COLO829 (cell line): Measurements from ENCODE around the gene CLCN2.

Experiments
- DNase-seq: peaks from one replicate; pipeline ENCODE4 v3.0.0; 2012; ENCODE audit warnings: low spot score

Gene CLCN2

GRCh38 chr3:184380627-184381260, 19.3 kb upstream of the CLCN2 start:
- DNase-seq = no peak

- no peak for DNase-seq
Observed at GRCh38 chr3:184380185-184380626, 18.8 kb upstream of the CLCN2 start.

- DNase-seq = no peak
Observed at GRCh38 chr3:184379358-184380184, 18.2 kb upstream of the CLCN2 start, which contains the start of gene CHRD. Gene CHRD, plus strand, starts transcription at chr3:184380054. Its CDS starts 265 bp downstream, at chr3:184380319.

- DNase-seq = no peak
Observed at GRCh38 chr3:184378651-184379357, 17.4 kb upstream of the CLCN2 start.

- no peak for DNase-seq
Observed at GRCh38 chr3:184377882-184378445, 16.6 kb upstream of the CLCN2 start, which contains the start of gene THPO. Gene THPO, minus strand, starts transcription at chr3:184378207. Its CDS starts 1,948 bp downstream, at chr3:184376259.

DNA sequence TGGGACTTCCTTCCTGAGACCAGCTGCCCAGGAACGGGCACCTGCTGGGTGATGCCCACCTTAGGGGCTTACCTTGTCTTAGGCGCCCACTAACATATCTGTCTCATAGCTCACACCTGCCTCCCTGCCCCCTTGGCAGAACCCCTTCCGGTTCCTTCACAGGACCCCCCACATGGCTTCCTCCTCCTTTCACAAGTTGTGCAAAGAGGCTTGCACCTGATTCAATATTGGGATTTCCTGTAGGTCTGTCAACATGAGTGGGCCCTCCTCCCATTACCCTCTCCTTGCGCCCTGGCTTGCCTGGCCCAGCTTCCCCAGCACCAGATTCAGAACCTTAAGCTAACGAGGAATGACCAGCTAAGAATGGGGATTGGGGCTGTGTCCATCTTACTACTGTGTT, 16.0 kb upstream of the CLCN2 start:
- no peak for DNase-seq

- DNase-seq = no peak
Observed at GRCh38 chr3:184375747-184376461, 14.5 kb upstream of the CLCN2 start.

DNA sequence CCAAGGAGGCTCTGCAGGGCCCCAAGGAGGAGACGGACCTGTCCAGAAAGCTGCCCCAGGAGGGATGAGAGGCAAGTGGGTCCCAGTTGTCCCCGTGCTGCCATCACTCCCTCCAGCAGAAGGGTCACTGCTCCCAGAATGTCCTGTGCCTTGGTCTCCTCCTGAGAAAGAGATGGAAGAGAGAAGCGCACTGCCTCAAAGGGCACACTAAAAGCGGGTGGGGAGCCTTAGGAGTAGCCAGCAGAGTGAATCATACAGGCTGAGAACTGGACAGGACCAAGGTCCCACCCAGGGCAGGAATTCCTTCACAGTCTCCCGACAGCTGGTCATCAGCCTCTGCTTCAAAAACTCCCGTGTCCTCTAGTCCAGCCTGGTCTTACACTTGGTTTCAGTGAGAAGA, 12.0 kb upstream of the CLCN2 start:
- no peak for DNase-seq

DNA sequence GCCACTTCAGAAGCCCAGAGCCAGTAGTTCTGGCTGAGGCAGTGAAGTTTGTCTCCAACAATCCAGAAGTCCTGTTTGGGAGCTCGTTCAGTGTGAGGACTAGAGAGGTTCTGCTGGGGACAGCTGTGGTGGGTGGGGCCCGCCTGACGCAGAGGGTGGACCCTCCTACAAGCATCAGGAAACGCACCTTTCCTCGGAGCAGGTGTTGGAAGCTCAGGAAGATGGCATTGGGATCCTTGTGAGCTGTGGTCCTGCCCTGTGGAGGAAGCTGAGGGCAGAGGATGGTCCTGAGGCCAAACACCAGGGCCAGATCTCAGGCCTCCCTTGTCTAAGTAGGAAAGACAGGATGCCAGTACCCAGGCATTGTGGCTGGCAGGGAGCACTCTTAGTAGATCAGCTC, 11.5 kb upstream of the CLCN2 start:
- DNase-seq = no peak

DNA sequence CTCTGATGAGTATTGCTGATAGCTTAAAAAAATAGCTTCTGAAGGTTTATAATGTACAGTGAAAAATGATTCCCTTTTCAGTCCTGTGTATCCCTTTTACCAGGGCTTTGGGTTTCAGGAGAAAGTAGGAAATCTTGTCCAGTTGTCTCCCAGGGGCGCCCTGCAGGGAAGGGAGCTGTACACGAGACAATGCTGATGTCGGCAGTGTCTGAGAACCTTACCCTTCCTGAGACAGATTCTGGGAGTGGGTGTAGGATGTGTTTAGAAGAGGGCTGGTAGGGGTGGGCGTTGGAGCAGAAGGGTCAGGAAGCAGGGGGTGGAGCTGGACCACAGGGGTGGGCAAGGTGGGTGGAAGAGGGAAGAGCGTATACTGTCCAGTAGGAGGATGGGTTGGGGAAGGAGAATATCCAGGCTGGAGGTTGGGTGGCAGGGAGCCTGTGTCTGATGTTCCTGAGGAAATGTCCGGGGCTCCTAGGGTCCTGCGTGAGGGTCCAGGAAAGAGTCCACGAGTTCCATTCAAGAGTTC, 11.0 kb upstream of the CLCN2 start:
- DNase-seq = no peak

GRCh38 chr3:184371570-184372018, 10.2 kb upstream of the CLCN2 start:
- DNase-seq = peak; percentile 97

DNA sequence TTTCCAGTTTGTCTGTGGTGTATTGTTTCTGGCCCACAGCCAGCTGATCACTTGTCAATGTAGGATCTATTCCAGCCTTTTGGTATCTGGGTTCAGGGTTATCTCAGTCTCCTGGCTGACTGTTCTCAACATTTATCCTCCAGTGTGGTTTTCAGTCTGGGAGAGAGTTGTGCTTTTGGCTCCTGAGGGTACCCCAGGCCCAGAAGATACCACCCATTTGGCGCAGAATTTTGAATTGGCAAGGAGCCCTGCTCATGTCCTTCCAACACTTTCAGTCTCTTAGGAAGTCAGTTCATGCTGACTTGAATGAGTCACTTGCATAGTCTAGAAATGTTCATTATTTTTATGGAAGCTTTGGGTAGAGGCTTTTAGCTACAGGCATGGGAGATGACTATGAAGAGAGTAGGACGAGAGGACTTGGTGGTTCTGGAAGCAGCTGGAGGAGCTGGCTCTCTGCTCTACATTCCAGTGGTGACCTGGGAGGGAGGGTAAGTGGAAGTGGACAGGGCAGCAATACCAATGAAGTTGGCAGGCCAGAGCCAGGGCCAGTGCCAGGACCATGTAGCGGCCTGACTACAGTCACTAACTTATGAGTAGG, 7.3 kb upstream of the CLCN2 start:
- DNase-seq = no peak

DNA sequence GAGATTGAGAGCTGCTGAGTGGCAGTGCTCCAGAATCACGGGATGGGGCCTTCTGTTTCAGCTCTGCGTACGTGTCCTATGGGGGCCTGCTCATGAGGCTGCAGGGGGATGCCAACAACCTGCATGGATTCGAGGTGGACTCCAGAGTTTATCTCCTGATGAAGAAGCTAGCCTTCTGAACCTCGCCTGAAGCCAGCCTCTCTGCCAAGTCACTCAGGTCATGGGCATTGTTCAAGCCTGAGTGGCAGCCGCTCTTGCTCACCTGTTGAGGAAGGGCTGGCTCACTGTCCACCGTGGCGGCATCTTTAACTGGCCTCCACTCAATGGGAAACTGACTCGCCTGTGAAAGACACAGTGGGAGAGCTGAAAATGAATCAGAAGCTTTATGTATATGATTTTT, 6.7 kb upstream of the CLCN2 start:
- DNase-seq = no peak

GRCh38 chr3:184366619-184367289, 5.3 kb upstream of the CLCN2 start:
- DNase-seq = no peak

DNA sequence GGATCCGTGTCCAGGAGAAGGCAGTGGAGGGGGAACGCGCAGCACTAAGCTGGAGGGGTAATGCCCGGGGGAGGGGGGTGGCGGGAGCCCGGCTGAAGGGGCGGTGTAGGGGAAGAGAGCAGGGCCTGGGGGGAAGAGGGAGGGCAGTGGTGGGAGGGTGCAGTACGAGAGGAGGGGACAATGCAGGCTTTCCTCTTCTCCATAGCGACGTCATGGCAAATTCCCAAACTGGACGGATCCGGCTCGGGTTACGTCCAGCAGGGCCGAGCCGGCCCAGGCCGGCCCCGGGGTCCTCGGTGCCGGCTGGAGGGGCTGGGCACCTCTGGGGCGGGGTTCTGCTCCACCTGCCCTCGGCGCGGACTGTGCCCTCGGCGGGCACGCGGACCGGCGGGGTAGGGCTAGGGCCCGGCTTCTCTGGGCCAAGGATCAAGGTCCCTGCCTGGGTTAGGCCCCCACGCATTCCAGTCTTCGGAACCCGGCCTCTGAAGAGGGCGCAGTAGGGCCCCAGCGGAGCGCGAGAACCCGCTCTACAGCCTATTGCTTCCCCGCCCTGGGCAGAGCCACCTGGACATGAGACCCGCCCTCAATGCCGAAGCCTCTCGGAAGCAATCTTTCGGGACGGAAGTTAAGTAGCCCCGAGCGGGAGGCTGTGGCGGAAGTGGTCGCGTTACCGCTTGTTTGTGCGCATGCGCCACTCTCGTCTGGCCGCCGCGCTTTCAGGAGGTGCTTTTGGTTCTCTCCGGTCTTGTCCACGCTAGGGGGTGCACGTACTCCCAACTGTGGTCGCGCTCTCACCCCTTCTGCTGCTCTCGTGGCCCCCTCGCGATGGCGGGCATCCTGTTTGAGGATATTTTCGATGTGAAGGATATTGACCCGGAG, 1.5 kb upstream of the CLCN2 start:
- peak; percentile 98 for DNase-seq

GRCh38 chr3:184361932-184362667, 695 bp upstream of the CLCN2 start:
- peak; percentile 51 for DNase-seq

- no peak for DNase-seq
Observed at GRCh38 chr3:184360929-184361531, 375 bp downstream of the CLCN2 start.
